Keratinocyte (primary cell): Measurements from ENCODE around the gene SAMD4B.

ENCODE experiments used
- EZH2 ChIP-seq: IDR thresholded peaks from one replicate; pipeline ENCODE4 v1.6.1; 2012; ENCODE audit warnings: inconsistent platforms, mild to moderate bottlenecking, low read length, moderate library complexity
- TF ChIP-seq, protein P1 (sequence below), 3 experiments: IDR thresholded peaks in 1 of 3; conservative IDR thresholded peaks in 1 of 3; optimal IDR thresholded peaks in 1 of 3; 2 replicates in 2 of 3; 3 replicates in 1 of 3; pipeline versions ENCODE3 to v1.5.1; 2011; ENCODE audit warnings: low read length in 3 of 3, mild to moderate bottlenecking in 3 of 3, moderate library complexity in 2 of 3, control low read depth in 1 of 3, inconsistent platforms in 1 of 3; ENCODE audit not compliant: insufficient read depth in 2 of 3; ENCODE audit errors: extremely low read depth in 1 of 3

DNA sequence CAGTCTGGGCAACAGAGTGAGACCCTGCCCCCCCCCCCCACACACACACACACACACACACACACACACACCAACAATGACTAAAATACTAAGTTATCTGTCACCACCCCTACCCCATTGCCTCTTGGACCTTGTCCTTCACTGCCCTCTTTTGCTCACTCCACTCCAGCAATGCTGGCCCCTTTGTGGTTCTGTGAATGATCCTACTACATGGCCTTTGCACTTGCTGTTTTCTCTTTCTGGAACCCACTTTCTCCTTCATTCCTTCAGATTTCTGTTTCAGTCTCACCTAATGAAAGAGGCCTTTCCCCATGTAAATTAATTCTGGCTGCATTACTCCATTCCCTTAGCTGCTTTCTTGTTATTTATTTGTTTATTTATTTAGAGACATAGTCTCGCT, 2.5 kb upstream of the SAMD4B start:
- TF ChIP-seq, protein P1, sequence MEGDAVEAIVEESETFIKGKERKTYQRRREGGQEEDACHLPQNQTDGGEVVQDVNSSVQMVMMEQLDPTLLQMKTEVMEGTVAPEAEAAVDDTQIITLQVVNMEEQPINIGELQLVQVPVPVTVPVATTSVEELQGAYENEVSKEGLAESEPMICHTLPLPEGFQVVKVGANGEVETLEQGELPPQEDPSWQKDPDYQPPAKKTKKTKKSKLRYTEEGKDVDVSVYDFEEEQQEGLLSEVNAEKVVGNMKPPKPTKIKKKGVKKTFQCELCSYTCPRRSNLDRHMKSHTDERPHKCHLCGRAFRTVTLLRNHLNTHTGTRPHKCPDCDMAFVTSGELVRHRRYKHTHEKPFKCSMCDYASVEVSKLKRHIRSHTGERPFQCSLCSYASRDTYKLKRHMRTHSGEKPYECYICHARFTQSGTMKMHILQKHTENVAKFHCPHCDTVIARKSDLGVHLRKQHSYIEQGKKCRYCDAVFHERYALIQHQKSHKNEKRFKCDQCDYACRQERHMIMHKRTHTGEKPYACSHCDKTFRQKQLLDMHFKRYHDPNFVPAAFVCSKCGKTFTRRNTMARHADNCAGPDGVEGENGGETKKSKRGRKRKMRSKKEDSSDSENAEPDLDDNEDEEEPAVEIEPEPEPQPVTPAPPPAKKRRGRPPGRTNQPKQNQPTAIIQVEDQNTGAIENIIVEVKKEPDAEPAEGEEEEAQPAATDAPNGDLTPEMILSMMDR (optimal IDR thresholded peaks at IDR 0.05 in 1 of 3, IDR thresholded peaks at IDR 0.05 in 1 of 3, conservative IDR thresholded peaks at IDR 0.05 in 1 of 3; ENCODE audit: extremely low read depth in 1 of 3, insufficient read depth in 2 of 3, low read length in 3 of 3), result no peak
- TF ChIP-seq EZH2, result no peak
